Measurements from ENCODE around the gene ATP6V0B.

Gene ATP6V0B

DNA sequence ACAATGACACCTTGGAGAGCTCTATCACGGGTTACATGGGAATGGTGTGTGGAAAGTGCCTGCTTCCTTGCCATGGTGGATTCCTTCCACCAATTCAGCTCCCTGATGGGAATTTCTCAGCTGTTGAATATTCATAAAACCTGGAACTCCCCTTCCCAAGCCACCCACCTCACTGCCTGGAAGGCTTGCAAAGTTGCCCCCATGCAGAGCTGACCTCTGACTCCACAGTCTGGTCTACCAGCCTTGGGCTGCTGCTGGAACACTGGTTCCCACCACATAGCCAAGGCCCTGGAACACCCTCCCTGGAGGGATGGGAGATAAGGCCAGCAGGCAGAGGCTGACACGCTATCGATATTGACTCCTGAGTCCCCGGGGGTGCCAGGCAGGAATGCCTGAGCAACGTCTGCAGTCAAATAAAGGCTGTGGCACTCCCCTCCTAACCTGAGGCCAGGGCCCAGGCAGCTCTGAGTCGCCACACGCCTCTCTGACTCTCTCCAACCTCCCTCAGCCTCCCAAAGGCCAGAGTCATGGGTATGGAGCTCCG, 25.4 kb downstream of the ATP6V0B start:
- TF ChIP-seq, protein P1, sequence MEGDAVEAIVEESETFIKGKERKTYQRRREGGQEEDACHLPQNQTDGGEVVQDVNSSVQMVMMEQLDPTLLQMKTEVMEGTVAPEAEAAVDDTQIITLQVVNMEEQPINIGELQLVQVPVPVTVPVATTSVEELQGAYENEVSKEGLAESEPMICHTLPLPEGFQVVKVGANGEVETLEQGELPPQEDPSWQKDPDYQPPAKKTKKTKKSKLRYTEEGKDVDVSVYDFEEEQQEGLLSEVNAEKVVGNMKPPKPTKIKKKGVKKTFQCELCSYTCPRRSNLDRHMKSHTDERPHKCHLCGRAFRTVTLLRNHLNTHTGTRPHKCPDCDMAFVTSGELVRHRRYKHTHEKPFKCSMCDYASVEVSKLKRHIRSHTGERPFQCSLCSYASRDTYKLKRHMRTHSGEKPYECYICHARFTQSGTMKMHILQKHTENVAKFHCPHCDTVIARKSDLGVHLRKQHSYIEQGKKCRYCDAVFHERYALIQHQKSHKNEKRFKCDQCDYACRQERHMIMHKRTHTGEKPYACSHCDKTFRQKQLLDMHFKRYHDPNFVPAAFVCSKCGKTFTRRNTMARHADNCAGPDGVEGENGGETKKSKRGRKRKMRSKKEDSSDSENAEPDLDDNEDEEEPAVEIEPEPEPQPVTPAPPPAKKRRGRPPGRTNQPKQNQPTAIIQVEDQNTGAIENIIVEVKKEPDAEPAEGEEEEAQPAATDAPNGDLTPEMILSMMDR (IDR thresholded peaks at IDR 0.05; ENCODE audit: low read depth, low read length, missing control alignments): no peak
- no peak overlapping the region for H3K4me3 ChIP-seq (replicated peaks; ENCODE audit: low read depth, low read length)
- no peak for DNase-seq (ENCODE audit: extremely low read depth, low read depth)

DNA sequence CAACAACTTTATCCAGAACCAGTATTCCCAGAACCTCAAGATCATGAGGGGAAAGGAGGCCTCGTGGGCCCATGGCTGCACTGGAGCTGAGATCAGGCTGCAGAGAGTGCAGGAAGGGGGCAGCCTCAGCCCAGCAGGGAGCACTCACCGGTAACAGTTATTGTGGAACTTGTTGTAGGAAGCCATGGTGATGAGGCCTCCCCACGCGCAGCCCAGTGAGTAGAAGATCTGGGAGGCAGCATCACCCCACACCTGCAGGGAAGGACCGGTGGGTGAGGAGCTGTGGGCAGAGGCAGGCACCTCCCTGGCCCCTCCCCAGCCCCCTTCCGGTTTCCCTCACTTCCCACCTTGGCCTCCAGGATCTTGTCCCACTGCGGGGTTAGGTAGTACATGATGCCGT, 27.4 kb downstream of the ATP6V0B start:
- TF ChIP-seq, protein P1 (IDR thresholded peaks at IDR 0.05; ENCODE audit: low read depth, low read length, missing control alignments): no peak
- DNase-seq (ENCODE audit: extremely low read depth, low read depth): no peak
- no peak overlapping the region for H3K4me3 ChIP-seq (replicated peaks; ENCODE audit: low read depth, low read length)

GRCh38 chr1:44002606-44003157, 27.9 kb downstream of the ATP6V0B start:
- TF ChIP-seq, protein P1 (IDR thresholded peaks at IDR 0.05; ENCODE audit: low read depth, low read length, missing control alignments): peak; percentile 36
- no peak overlapping the region for H3K4me3 ChIP-seq (replicated peaks; ENCODE audit: low read depth, low read length)
- DNase-seq (ENCODE audit: extremely low read depth, low read depth): no peak

GRCh38 chr1:44008259-44008658, 33.5 kb downstream of the ATP6V0B start:
- DNase-seq (ENCODE audit: extremely low read depth, low read depth): no peak
- TF ChIP-seq, protein P1 (IDR thresholded peaks at IDR 0.05; ENCODE audit: low read depth, low read length, missing control alignments): no peak
- H3K4me3 ChIP-seq (replicated peaks; ENCODE audit: low read depth, low read length): no peak overlapping the region

- no peak overlapping the region for H3K4me3 ChIP-seq (replicated peaks; ENCODE audit: low read depth, low read length)
- no peak for DNase-seq (ENCODE audit: extremely low read depth, low read depth)
- TF ChIP-seq, protein P1 (IDR thresholded peaks at IDR 0.05; ENCODE audit: low read depth, low read length, missing control alignments): no peak
Observed at GRCh38 chr1:44010935-44011471, 36.2 kb downstream of the ATP6V0B start.

DNA sequence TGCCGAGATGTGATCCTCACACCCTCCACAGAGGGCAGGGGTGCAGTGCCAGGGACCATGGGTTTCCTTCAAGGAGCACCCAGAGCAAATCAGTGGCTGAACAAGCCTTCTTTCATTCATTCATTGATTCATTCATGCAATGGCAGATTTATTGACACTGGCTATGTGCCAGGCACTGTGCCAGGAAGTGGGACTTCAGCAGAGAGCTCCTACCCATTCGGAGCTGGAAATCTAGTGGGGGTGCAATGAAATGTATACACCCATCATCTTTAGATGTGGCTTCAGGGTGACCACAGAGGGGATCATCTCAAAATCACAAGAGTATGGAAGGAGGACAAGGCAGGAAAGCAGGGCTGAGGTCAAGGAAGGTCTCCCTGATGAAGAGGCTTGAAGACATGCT, 37.6 kb downstream of the ATP6V0B start:
- no peak overlapping the region for H3K4me3 ChIP-seq (replicated peaks; ENCODE audit: low read depth, low read length)
- DNase-seq (ENCODE audit: extremely low read depth, low read depth): no peak
- TF ChIP-seq, protein P1 (IDR thresholded peaks at IDR 0.05; ENCODE audit: low read depth, low read length, missing control alignments): no peak
